Right lobe of liver (tissue), 6 donors: Measurements from ENCODE around the gene PNMA8B. TPM values are rescaled to one million over a fixed set of nuclear protein-coding genes. Genes with fewer than 3 reads are reported as not detected.
"Not testable (repeated sequence)": the region's sequence is repeated elsewhere in the genome, so short reads cannot be mapped to it uniquely, and the experiment has no call there.

Experiments
- ATAC-seq, 4 donors: fragments of 200-7000 bp; cut with Tn5 transposase; one replicate each; pipeline ENCODE4 v1.9.1; 2020; ENCODE audit warnings: mild to moderate bottlenecking in 4 of 4, moderate library complexity in 4 of 4
- DNase-seq, 3 donors: peaks; one replicate each; pipeline ENCODE4 v3.0.0-alpha.2; 2020
- H3K27ac ChIP-seq, 3 donors: fragments of 200-600 bp; one replicate each; pipeline ENCODE4 v1.8.0; 2022
- H3K27me3 ChIP-seq, 2 donors: fragments of 200-600 bp; one replicate each; pipeline ENCODE4 v1.8.0; 2022
- H3K36me3 ChIP-seq, 4 donors: fragments of 200-600 bp; sonication (generic) in 1 of 4; one replicate each; pipeline versions ENCODE4 v1.5.1 to v1.8.0; 2017 to 2022; ENCODE audit warnings: control low read depth in 1 of 4
- H3K4me1 ChIP-seq, 4 donors: fragments of 200-600 bp; sonication (generic) in 1 of 4; one replicate each; pipeline versions ENCODE4 v1.5.1 to v1.8.0; 2017 to 2022; ENCODE audit warnings: control low read depth in 1 of 4
- H3K4me3 ChIP-seq, 3 donors: fragments of 200-600 bp; one replicate each; pipeline ENCODE4 v1.8.0; 2022
- H3K9me3 ChIP-seq, 4 donors: fragments of 200-600 bp; sonication (generic) in 1 of 4; one replicate each; pipeline versions ENCODE4 v1.5.1 to v1.8.0; 2017 to 2022; ENCODE audit warnings: control low read depth in 1 of 4
- POLR2A ChIP-seq: fragments of 450-650 bp; IDR thresholded peaks from one replicate; pipeline ENCODE4 v1.6.1; 2017; ENCODE audit warnings: antibody characterized with exemption, mild to moderate bottlenecking
- WGBS: methylation state at CpG from one replicate; pipeline ENCODE4 v1.1.6; 2018; ENCODE audit warnings: low coverage, low lambda C conversion rate; ENCODE audit not compliant: insufficient coverage; ENCODE audit errors: missing lambda C conversion rate; 5-methylcytosine and 5-hydroxymethylcytosine counted together
- intact Hi-C, 2 donors: fragments of 100-400 bp; cut with DNase I; formaldehyde crosslinking; loops; one replicate each; pipeline versions ENCODE4 v1.11.2 to v1.14.1; 2022
- total RNA-seq, 6 experiments: library from RNA; depleted of rRNA in 2 of 6; stranded (reverse); fragments of >200 nt in 2 of 6; fragmentation: NEBNext Ultra II Directional in 3 of 6; extraction: Animal tissue kit (Norgen Biotek cat#: 25700) in 3 of 6; gene quantifications; one replicate each; pipeline versions ENCODE4 v1.1.0 to v1.2.4, GENCODE V29; 2016 to 2023
- TF ChIP-seq, protein P1 (sequence below), 4 donors: fragments of 200-600 bp in 3 of 4; fragments of 450-650 bp in 1 of 4; IDR thresholded peaks; one replicate each; pipeline versions ENCODE4 v1.5.1 to v1.8.0; 2016 to 2022; ENCODE audit warnings: antibody characterized with exemption in 4 of 4, mild to moderate bottlenecking in 2 of 4
- donor health status: DM: no; HTN: yes; CAD: no.
- donor health status: DM: no; HTN: no; CAD: no.
- donor health status: DM: no; HTN: no; CAD: no.
- donor health status: DM: no; HTN: yes; CAD: no.
- donor health status: DM: no; HTN: yes; CAD: no.

PNMA8B gene
- total RNA-seq, 6 experiments from 2014 or later = 0.20 to 0.55 (median 0.33) TPM

DNA sequence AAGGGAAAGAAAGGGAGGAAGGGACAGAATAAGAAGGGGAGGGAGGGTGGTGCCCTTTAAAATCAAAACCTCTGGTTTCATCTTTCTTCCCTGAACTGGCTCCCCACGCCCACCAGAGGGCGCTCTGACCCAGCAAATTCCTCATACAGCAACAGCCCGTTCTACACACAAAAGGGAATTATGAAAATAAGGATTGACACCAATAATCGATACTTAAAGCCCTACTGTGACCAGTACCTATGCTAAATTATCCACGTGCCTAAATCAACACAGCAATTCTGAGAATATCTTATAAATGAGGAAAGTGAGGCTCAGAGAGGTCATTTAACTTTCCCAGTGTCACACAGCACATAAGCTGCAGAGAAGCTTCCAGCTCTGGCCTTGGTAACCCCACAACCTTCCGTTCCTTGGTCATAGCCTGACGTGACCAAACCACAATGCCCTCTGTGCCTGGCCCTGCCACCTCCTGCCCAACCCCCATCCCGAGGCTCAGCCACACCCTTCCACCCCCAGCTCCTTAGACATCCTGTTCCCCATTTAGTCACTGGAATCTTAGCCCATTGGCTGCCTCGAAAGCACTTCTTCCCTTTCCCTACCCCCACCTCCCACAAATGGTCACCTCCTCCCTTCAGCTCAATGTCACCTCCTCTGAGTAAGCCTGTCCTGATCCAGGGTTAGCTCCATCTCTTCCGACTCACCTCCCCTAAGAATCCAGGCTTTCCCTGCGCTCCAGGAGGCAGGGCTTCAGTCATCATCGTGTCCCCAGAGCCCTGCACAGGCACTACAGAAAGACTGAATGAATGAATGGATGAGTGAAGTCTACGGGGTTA lies 34.2 kb upstream of the PNMA8B start:
- H3K27ac ChIP-seq = no peak overlapping the region
- ATAC-seq (peak; percentile 61 to 80 (median 76)), DNase-seq (peak; percentile 65 to 68 (median 65))
- H3K9me3 ChIP-seq = no peaks in the 10 kb centered on the region
- H3K4me1 ChIP-seq = peaks cover 0 to 4% (median 0%) of the 10 kb centered on the region in 4 donors
- TF ChIP-seq, protein P1, sequence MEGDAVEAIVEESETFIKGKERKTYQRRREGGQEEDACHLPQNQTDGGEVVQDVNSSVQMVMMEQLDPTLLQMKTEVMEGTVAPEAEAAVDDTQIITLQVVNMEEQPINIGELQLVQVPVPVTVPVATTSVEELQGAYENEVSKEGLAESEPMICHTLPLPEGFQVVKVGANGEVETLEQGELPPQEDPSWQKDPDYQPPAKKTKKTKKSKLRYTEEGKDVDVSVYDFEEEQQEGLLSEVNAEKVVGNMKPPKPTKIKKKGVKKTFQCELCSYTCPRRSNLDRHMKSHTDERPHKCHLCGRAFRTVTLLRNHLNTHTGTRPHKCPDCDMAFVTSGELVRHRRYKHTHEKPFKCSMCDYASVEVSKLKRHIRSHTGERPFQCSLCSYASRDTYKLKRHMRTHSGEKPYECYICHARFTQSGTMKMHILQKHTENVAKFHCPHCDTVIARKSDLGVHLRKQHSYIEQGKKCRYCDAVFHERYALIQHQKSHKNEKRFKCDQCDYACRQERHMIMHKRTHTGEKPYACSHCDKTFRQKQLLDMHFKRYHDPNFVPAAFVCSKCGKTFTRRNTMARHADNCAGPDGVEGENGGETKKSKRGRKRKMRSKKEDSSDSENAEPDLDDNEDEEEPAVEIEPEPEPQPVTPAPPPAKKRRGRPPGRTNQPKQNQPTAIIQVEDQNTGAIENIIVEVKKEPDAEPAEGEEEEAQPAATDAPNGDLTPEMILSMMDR (IDR thresholded peaks at IDR 0.05) = peak; percentile 92 to 95 (median 94)
- TF ChIP-seq POLR2A = no peak
- intact Hi-C loops = no loop called here
- H3K4me3 ChIP-seq = no peak overlapping the region
- no peaks in the 10 kb centered on the region for H3K36me3 ChIP-seq
- H3K27me3 ChIP-seq = no peaks in the 10 kb centered on the region
- 6% methylated on average over 13 of the region's 13 CpGs for WGBS

DNA sequence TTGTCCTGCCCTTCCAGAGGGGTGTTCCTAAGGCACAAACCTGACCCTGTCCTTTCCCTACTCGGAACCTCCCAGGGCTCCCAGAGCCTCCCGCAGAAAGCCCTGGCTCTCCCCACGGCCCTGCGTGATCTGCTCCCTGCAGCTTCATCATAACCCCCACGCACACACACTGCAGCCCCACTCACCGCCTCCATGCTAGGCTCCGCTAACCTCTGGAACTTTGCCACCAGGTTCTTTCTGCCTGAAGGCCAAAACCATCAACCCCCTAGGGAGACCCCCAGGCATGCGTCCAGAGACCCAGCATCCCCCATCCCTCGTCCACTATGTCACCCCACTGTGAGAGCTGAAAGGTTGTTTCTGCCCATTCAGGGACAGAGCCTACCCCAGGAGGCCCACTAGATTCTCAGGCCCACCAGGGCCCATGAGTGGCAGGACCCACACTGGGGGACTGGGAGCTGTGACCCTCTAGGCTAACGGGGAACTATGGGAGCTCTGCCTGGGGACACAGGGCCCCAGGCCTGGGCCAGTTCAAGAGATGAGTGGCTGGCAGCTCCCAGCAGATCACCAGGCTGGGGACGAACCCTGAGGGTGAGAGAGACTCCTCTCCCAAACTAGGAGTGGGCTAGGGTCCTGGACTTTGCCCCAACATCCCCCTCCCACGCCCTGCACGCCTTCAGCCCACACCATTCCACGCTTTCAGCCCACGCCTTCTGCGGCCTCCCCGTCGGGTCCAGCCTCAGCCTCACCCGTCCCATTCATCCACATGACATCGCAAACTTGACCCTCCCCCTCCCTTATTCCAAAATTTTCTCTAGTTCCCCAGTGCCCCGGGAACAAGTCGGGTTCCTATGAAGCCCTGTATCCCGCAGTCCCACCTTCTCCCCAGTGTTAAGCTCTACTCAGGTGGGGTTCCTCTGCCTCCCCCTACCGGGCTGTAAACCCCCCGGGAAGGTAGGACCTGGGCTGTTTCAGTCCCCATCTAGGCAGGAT lies 33.2 kb upstream of the PNMA8B start:
- H3K4me3 ChIP-seq = no peak overlapping the region
- H3K27me3 ChIP-seq = no peaks in the 10 kb centered on the region
- no peaks in the 10 kb centered on the region for H3K9me3 ChIP-seq
- H3K4me1 ChIP-seq = peaks cover 0 to 4% (median 0%) of the 10 kb centered on the region in 4 donors
- no peak overlapping the region for H3K27ac ChIP-seq
- peak in 1 of 3 donors; percentile 50 for DNase-seq
- H3K36me3 ChIP-seq = no peaks in the 10 kb centered on the region
- intact Hi-C loops = no loop called here
- no peak for ATAC-seq
- WGBS = 40% methylated on average over 19 of the region's 25 CpGs
- TF ChIP-seq, protein P1 (IDR thresholded peaks at IDR 0.05) = no peak
- no peak for TF ChIP-seq POLR2A

DNA sequence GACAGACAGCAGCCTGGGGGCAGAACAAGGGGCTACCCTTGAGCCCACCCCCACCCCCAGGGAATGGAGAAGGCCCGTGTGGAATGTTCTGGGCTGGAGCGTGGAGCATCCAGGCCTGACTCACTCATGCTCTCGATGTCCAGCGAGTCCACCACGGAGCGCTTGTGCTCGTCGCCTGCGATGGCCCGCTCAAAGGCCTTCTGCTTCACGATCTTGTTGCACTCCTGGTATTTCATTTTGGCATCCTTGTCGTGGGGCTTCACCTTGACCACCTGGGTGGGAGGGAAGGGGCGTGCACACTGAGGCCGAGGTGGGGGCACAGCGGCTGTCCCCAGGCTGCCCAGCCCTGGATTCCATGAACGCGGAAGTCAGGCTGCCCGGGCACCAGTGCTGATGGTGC lies 31.1 kb upstream of the PNMA8B start:
- H3K27me3 ChIP-seq, H3K4me3 ChIP-seq, intact Hi-C loops, H3K27ac ChIP-seq, H3K9me3 ChIP-seq, H3K36me3 ChIP-seq, H3K4me1 ChIP-seq, ATAC-seq: not testable (repeated sequence)
- DNase-seq = peak in 1 of 3 donors; percentile 41
- WGBS = 62% methylated on average over 3 of the region's 18 CpGs

DNA sequence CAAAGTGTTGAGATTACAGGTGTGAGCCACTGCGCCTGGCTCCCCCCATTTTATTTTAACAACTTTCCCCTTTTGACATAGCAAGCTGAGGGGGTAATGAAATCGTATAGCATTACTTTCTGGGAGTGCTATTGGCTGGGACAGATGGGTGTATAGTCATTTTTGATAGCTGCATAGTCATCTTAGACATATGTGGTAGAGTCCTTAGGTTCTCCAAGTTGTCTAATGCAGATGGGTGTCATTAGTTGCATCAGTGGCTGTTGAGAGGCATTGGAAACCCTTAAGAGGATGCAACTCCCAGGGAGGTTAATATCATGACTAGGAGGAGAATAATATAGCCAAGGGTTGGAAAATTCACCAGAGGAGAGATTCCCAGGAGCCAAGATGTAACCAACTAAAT lies 28.6 kb upstream of the PNMA8B start:
- H3K4me1 ChIP-seq = no peaks in the 10 kb centered on the region
- no peaks in the 10 kb centered on the region for H3K36me3 ChIP-seq
- no peak for ATAC-seq
- H3K9me3 ChIP-seq = no peaks in the 10 kb centered on the region
- no peak for DNase-seq
- H3K27me3 ChIP-seq = no peaks in the 10 kb centered on the region
- 83% methylated on average over 2 of the region's 2 CpGs for WGBS
- intact Hi-C loops = no loop called here
- TF ChIP-seq, protein P1 (IDR thresholded peaks at IDR 0.05) = no peak
- no peak for TF ChIP-seq POLR2A
- no peak overlapping the region for H3K27ac ChIP-seq
- H3K4me3 ChIP-seq = no peak overlapping the region

- ATAC-seq, H3K9me3 ChIP-seq, DNase-seq, H3K27me3 ChIP-seq, H3K4me3 ChIP-seq, H3K4me1 ChIP-seq, intact Hi-C loops, H3K27ac ChIP-seq, H3K36me3 ChIP-seq: not testable (repeated sequence)
- WGBS = 61% methylated on average over 4 of the region's 4 CpGs
Measured at GRCh38 chr19:46522988-46523387, 27.3 kb upstream of the PNMA8B start.
